ENCODE data around the gene TLR3. TPM values are rescaled to one million over a fixed set of nuclear protein-coding genes. Genes with fewer than 3 reads are reported as not detected.

Gene TLR3
- total and polyA plus RNA-seq, 7 donors, result 1.8 to 8.2 (median 3.1) TPM

GRCh38 chr4:186116697-186117096 lies 47.7 kb downstream of the TLR3 start:
- H3K27me3 ChIP-seq, result no peaks in the 10 kb centered on the region
- no peaks in the 10 kb centered on the region for H3K9me3 ChIP-seq
- intact Hi-C loops (cut with DNase I), result no loop called here
- H3K36me3 ChIP-seq, result no peaks in the 10 kb centered on the region
- DNase-seq, result no peak
- H3K4me3 ChIP-seq, result no peak overlapping the region
- no peak overlapping the region for H3K27ac ChIP-seq
- no peaks in the 10 kb centered on the region for H3K4me1 ChIP-seq
- WGBS, 2 donors, result 73 to 88% methylated on average over 2 of the region's 2 CpGs
- no peak for TF ChIP-seq POLR2AphosphoS5 (IDR thresholded peaks at IDR 0.05)
- no peak for TF ChIP-seq EP300 (IDR thresholded peaks at IDR 0.05)
- no peak for TF ChIP-seq CTCF (IDR thresholded peaks at IDR 0.05)
- TF ChIP-seq POLR2A (IDR thresholded peaks at IDR 0.05), result no peak

GRCh38 chr4:186118582-186118981 lies 49.6 kb downstream of the TLR3 start:
- Histone ChIP-seq H3K27me3 (no peaks in the 10 kb centered on the region), H3K4me1 (no peaks in the 10 kb centered on the region), H3K9me3 (no peaks in the 10 kb centered on the region), H3K4me3 (no peak overlapping the region), H3K36me3 (no peaks in the 10 kb centered on the region), H3K27ac (no peak overlapping the region)
- TF ChIP-seq POLR2A (IDR thresholded peaks at IDR 0.05) (no peak), POLR2AphosphoS5 (IDR thresholded peaks at IDR 0.05) (no peak), EP300 (IDR thresholded peaks at IDR 0.05) (no peak), CTCF (IDR thresholded peaks at IDR 0.05) (no peak)
- DNase-seq, result no peak
- 65 to 72% methylated on average over 7 of the region's 7 CpGs for WGBS, 2 donors
- intact Hi-C loops (cut with DNase I), result no loop called here

GRCh38 chr4:186121057-186121456 lies 52.1 kb downstream of the TLR3 start:
- intact Hi-C loops (cut with DNase I), result no loop called here
- TF ChIP-seq POLR2A (IDR thresholded peaks at IDR 0.05) (no peak), EP300 (IDR thresholded peaks at IDR 0.05) (no peak), POLR2AphosphoS5 (IDR thresholded peaks at IDR 0.05) (no peak), CTCF (IDR thresholded peaks at IDR 0.05) (no peak)
- no peaks in the 10 kb centered on the region for H3K36me3 ChIP-seq
- H3K27ac ChIP-seq, result no peak overlapping the region
- H3K27me3 ChIP-seq, result no peaks in the 10 kb centered on the region
- 92 to 93% methylated on average over 2 of the region's 2 CpGs for WGBS, 2 donors
- no peak overlapping the region for H3K4me3 ChIP-seq
- H3K4me1 ChIP-seq, result no peaks in the 10 kb centered on the region
- H3K9me3 ChIP-seq, result no peaks in the 10 kb centered on the region
- no peak for DNase-seq

- DNase-seq, result no peak
- H3K27ac ChIP-seq, result no peak overlapping the region
- intact Hi-C loops (cut with DNase I), result no loop called here
- H3K9me3 ChIP-seq, result no peaks in the 10 kb centered on the region
- 93% methylated on average over 3 of the region's 3 CpGs for WGBS, 2 donors
- no peak overlapping the region for H3K4me3 ChIP-seq
- peaks cover 0 to 7% (median 0%) of the 10 kb centered on the region in 4 donors for H3K4me1 ChIP-seq
- H3K36me3 ChIP-seq, result no peaks in the 10 kb centered on the region
- TF ChIP-seq POLR2A (IDR thresholded peaks at IDR 0.05), result no peak
- no peak for TF ChIP-seq CTCF (IDR thresholded peaks at IDR 0.05)
- TF ChIP-seq POLR2AphosphoS5 (IDR thresholded peaks at IDR 0.05), result no peak
- no peak for TF ChIP-seq EP300 (IDR thresholded peaks at IDR 0.05)
- no peaks in the 10 kb centered on the region for H3K27me3 ChIP-seq
These were observed 59.9 kb downstream of the TLR3 start for GRCh38 chr4:186128842-186129241.

GRCh38 chr4:186131935-186132334 lies 63.0 kb downstream of the TLR3 start:
- H3K27me3 ChIP-seq, result no peaks in the 10 kb centered on the region
- no peaks in the 10 kb centered on the region for H3K9me3 ChIP-seq
- no peak overlapping the region for H3K4me3 ChIP-seq
- TF ChIP-seq POLR2A (IDR thresholded peaks at IDR 0.05) (no peak), POLR2AphosphoS5 (IDR thresholded peaks at IDR 0.05) (no peak), CTCF (IDR thresholded peaks at IDR 0.05) (no peak), EP300 (IDR thresholded peaks at IDR 0.05) (no peak)
- intact Hi-C loops (cut with DNase I), result no loop called here
- no peaks in the 10 kb centered on the region for H3K36me3 ChIP-seq
- peaks cover 0 to 7% (median 0%) of the 10 kb centered on the region in 4 donors for H3K4me1 ChIP-seq
- WGBS, 2 donors, result 93 to 94% methylated on average over 2 of the region's 2 CpGs
- DNase-seq, result no peak
- H3K27ac ChIP-seq, result no peak overlapping the region

Measured in sigmoid colon (tissue), 7 donors.